NT2/D1 (cell line): ENCODE measurements around the gene NTM.

Source experiments
- SUZ12 ChIP-seq: IDR thresholded peaks from 2 replicates; pipeline ENCODE4 v1.6.1; 2011; ENCODE audit not compliant: insufficient read length, insufficient read depth; ENCODE audit errors: extremely low read depth
- YY1 ChIP-seq: IDR thresholded peaks from 2 replicates; pipeline ENCODE4 v1.6.1; 2011; ENCODE audit not compliant: insufficient read length, insufficient read depth
- ZNF274 ChIP-seq: IDR thresholded peaks from 2 replicates; pipeline ENCODE4 v1.6.1; 2011; ENCODE audit warnings: mild to moderate bottlenecking, low read depth, low read length

- TF ChIP-seq YY1 (no peak), ZNF274 (no peak), SUZ12 (no peak)
Measured at GRCh38 chr11:131998020-131998419, 627.6 kb downstream of the NTM start.
